Keratinocyte (primary cell): ENCODE data around the gene AQP5. TPM values are rescaled to one million over a fixed set of nuclear protein-coding genes. Genes with fewer than 3 reads are reported as not detected.

ENCODE experiments used
- DNase-seq: peaks from one replicate; pipeline ENCODE4 v3.0.0-alpha.2; 2011; ENCODE audit warnings: low read depth, missing footprints, low spot score
- FAIRE-seq: peaks from 2 replicates; lab custom pipeline; 2011; peaks lifted over from hg19 to GRCh38; lab: Jason Lieb, UNC
- H2AFZ ChIP-seq: 2 replicates; pipeline ENCODE4 v1.6.0; 2012; ENCODE audit warnings: low read length, control low read depth, inconsistent platforms; ENCODE audit not compliant: control insufficient read depth
- H3K27ac ChIP-seq: 2 replicates; pipeline ENCODE4 v1.5.1; 2011; ENCODE audit warnings: low read length; ENCODE audit not compliant: control insufficient read depth, insufficient read depth
- H3K27me3 ChIP-seq: 3 replicates; pipeline ENCODE4 v1.6.0; 2011; ENCODE audit warnings: low read length; ENCODE audit not compliant: control insufficient read depth, insufficient read depth; ENCODE audit errors: extremely low read depth
- H3K36me3 ChIP-seq, 2 experiments: 2 replicates in 1 of 2; 3 replicates in 1 of 2; pipeline ENCODE4 v1.5.1; 2011; ENCODE audit warnings: low read length in 2 of 2, mild to moderate bottlenecking in 1 of 2; ENCODE audit not compliant: control insufficient read depth in 2 of 2, insufficient read depth in 2 of 2; ENCODE audit errors: extremely low read depth in 1 of 2
- H3K4me1 ChIP-seq: 3 replicates; pipeline ENCODE4 v1.5.1; 2011; ENCODE audit warnings: low read length; ENCODE audit not compliant: control insufficient read depth, insufficient read depth; ENCODE audit errors: extremely low read depth
- H3K4me2 ChIP-seq: 3 replicates; pipeline ENCODE4 v1.6.0; 2011; ENCODE audit warnings: low read depth, low read length; ENCODE audit not compliant: control insufficient read depth, insufficient read depth; ENCODE audit errors: extremely low read depth
- H3K4me3 ChIP-seq, 3 experiments: fragments of 200-600 bp in 1 of 3; sonication (generic) in 1 of 3; 2 replicates in 2 of 3; 3 replicates in 1 of 3; pipeline ENCODE4 v1.5.1; 2011 to 2016; ENCODE audit warnings: low read length in 3 of 3, mild to moderate bottlenecking in 3 of 3, control low read depth in 2 of 3, inconsistent platforms in 1 of 3, low read depth in 1 of 3, mixed read lengths in 1 of 3, mixed run types in 1 of 3, moderate library complexity in 1 of 3; ENCODE audit not compliant: control insufficient read depth in 2 of 3, insufficient read depth in 2 of 3; ENCODE audit errors: extremely low read depth in 1 of 3
- H3K79me2 ChIP-seq: 2 replicates; pipeline ENCODE4 v1.6.0; 2012; ENCODE audit warnings: low read length; ENCODE audit not compliant: control insufficient read depth, insufficient read depth
- H3K9ac ChIP-seq: 3 replicates; pipeline ENCODE4 v1.6.0; 2011; ENCODE audit warnings: low read length; ENCODE audit not compliant: control insufficient read depth, insufficient read depth; ENCODE audit errors: extremely low read depth
- H3K9me1 ChIP-seq: 3 replicates; pipeline ENCODE4 v1.6.0; 2011; ENCODE audit warnings: low read length; ENCODE audit not compliant: control insufficient read depth, insufficient read depth; ENCODE audit errors: extremely low read depth
- H3K9me3 ChIP-seq: 2 replicates; pipeline ENCODE4 v1.5.1; 2012; ENCODE audit warnings: low read depth, low read length; ENCODE audit not compliant: control insufficient read depth
- H4K20me1 ChIP-seq: 3 replicates; pipeline ENCODE4 v1.6.0; 2011; ENCODE audit warnings: low read length; ENCODE audit not compliant: control insufficient read depth, insufficient read depth; ENCODE audit errors: extremely low read depth
- CTCF ChIP-seq, 3 experiments: IDR thresholded peaks in 1 of 3; conservative IDR thresholded peaks in 1 of 3; optimal IDR thresholded peaks in 1 of 3; 2 replicates in 2 of 3; 3 replicates in 1 of 3; pipeline versions ENCODE3 to v1.5.1; 2011; ENCODE audit warnings: low read length in 3 of 3, mild to moderate bottlenecking in 3 of 3, moderate library complexity in 2 of 3, control low read depth in 1 of 3, inconsistent platforms in 1 of 3; ENCODE audit not compliant: insufficient read depth in 2 of 3; ENCODE audit errors: extremely low read depth in 1 of 3
- EZH2 ChIP-seq: IDR thresholded peaks from one replicate; pipeline ENCODE4 v1.6.1; 2012; ENCODE audit warnings: inconsistent platforms, mild to moderate bottlenecking, low read length, moderate library complexity
- dilution Hi-C: fragments of 300-500 bp; cut with MboI; formaldehyde crosslinking; loops from one replicate; pipeline ENCODE4 v1.7.0; 2020; ENCODE audit warnings: low sequenced_read_pairs; ENCODE audit not compliant: extremely low pct_ligation_motif_present
- polyA plus RNA-seq, 5 experiments: library from polyadenylated mRNA; depleted of rRNA in 3 of 5; stranded (reverse) in 3 of 5; stranded (forward) in 1 of 5; unstranded in 1 of 5; fragments of >200 nt; gene quantifications; 1 replicate in 1 of 5; 2 replicates in 3 of 5; 3 replicates in 1 of 5; pipeline versions ENCODE4 v1.2.1 to v1.2.3, GENCODE V29; 2011 to 2012; ENCODE audit warnings: missing spikeins in 2 of 5, low read depth in 1 of 5, low replicate concordance in 1 of 5

Gene AQP5
- polyA plus RNA-seq, 1 donor (not counting 4 experiments of a cell fraction or from before 2014, with no cell fraction given): not detected

- H3K27me3 ChIP-seq: no peaks in the 10 kb centered on the region
- peaks cover 30% of the 10 kb centered on the region for H3K4me1 ChIP-seq
- no peaks in the 10 kb centered on the region for H3K36me3 ChIP-seq
- H3K9me3 ChIP-seq: no peaks in the 10 kb centered on the region
- no peak overlapping the region for H3K27ac ChIP-seq
- H3K4me2 ChIP-seq: no peak overlapping the region
- no peak overlapping the region for H3K4me3 ChIP-seq
- no peak for FAIRE-seq
- H4K20me1 ChIP-seq: no peaks in the 10 kb centered on the region
- dilution Hi-C loops: no loop called here
- TF ChIP-seq CTCF (optimal IDR thresholded peaks at IDR 0.05 in 1 of 3, IDR thresholded peaks at IDR 0.05 in 1 of 3, conservative IDR thresholded peaks at IDR 0.05 in 1 of 3; ENCODE audit: extremely low read depth in 1 of 3, insufficient read depth in 2 of 3, low read length in 3 of 3) (no peak), EZH2 (no peak)
- H3K79me2 ChIP-seq: no peaks in the 10 kb centered on the region
- DNase-seq: no peak
- H2AFZ ChIP-seq: no peak overlapping the region
- no peak overlapping the region for H3K9ac ChIP-seq
- H3K9me1 ChIP-seq: no peaks in the 10 kb centered on the region
Observed at GRCh38 chr12:49934505-49934904, 27.2 kb upstream of the AQP5 start.

GRCh38 chr12:49936925-49937324 lies 24.7 kb upstream of the AQP5 start:
- no peak overlapping the region for H3K27ac ChIP-seq
- no peak overlapping the region for H3K4me3 ChIP-seq
- H3K4me2 ChIP-seq: peak overlapping the region; percentile 65
- FAIRE-seq: no peak
- no peaks in the 10 kb centered on the region for H3K36me3 ChIP-seq
- H3K79me2 ChIP-seq: no peaks in the 10 kb centered on the region
- no peaks in the 10 kb centered on the region for H3K9me1 ChIP-seq
- H4K20me1 ChIP-seq: no peaks in the 10 kb centered on the region
- dilution Hi-C loops: no loop called here
- H3K9ac ChIP-seq: no peak overlapping the region
- no peak for DNase-seq
- no peaks in the 10 kb centered on the region for H3K9me3 ChIP-seq
- TF ChIP-seq EZH2 (no peak), CTCF (optimal IDR thresholded peaks at IDR 0.05 in 1 of 3, IDR thresholded peaks at IDR 0.05 in 1 of 3, conservative IDR thresholded peaks at IDR 0.05 in 1 of 3; ENCODE audit: extremely low read depth in 1 of 3, insufficient read depth in 2 of 3, low read length in 3 of 3) (no peak)
- H3K27me3 ChIP-seq: no peaks in the 10 kb centered on the region
- H2AFZ ChIP-seq: no peak overlapping the region
- peaks cover 20% of the 10 kb centered on the region for H3K4me1 ChIP-seq
